Loucy (cell line): ENCODE results near the gene IQSEC1.

Experiments
- H2AFZ ChIP-seq: fragments of 200-600 bp; sonication (generic); 2 replicates; pipeline ENCODE4 v1.6.0; 2016; ENCODE audit warnings: antibody characterized with exemption, mild to moderate bottlenecking, low read length, moderate library complexity
- H3F3A ChIP-seq: fragments of 200-600 bp; 2 replicates; pipeline ENCODE4 v1.6.0; 2016; ENCODE audit warnings: antibody characterized with exemption, low read depth, mild to moderate bottlenecking
- H3K27me3 ChIP-seq: fragments of 200-600 bp; sonication (generic); 2 replicates; pipeline ENCODE4 v1.6.1; 2014; ENCODE audit warnings: low read length, mild to moderate bottlenecking; ENCODE audit not compliant: insufficient read depth, poor library complexity, severe bottlenecking
- H3K36me3 ChIP-seq: fragments of 200-600 bp; sonication (generic); 2 replicates; pipeline ENCODE4 v1.6.1; 2016; ENCODE audit warnings: low read length; ENCODE audit not compliant: insufficient read depth
- H3K4me1 ChIP-seq: fragments of 200-600 bp; sonication (generic); 2 replicates; pipeline ENCODE4 v1.5.1; 2014; ENCODE audit warnings: low read length, mild to moderate bottlenecking; ENCODE audit not compliant: insufficient read depth, poor library complexity, severe bottlenecking
- H3K4me2 ChIP-seq: fragments of 200-600 bp; sonication (generic); 2 replicates; pipeline ENCODE4 v1.6.0; 2014; ENCODE audit warnings: antibody characterized with exemption, low read length, low read depth, mild to moderate bottlenecking; ENCODE audit not compliant: poor library complexity, severe bottlenecking
- H3K4me3 ChIP-seq: fragments of 200-600 bp; sonication (generic); 2 replicates; pipeline ENCODE4 v1.5.1; 2014; ENCODE audit warnings: low read length, mild to moderate bottlenecking, mixed read lengths; ENCODE audit not compliant: poor library complexity, severe bottlenecking
- H3K79me2 ChIP-seq: fragments of 200-600 bp; sonication (generic); 2 replicates; pipeline ENCODE4 v1.6.1; 2014; ENCODE audit warnings: low read length; ENCODE audit not compliant: insufficient read depth
- H3K9ac ChIP-seq: fragments of 200-600 bp; sonication (generic); 2 replicates; pipeline ENCODE4 v1.6.0; 2014; ENCODE audit warnings: mild to moderate bottlenecking, low read depth, low read length, moderate library complexity; ENCODE audit not compliant: poor library complexity, severe bottlenecking
- H3K9me2 ChIP-seq: fragments of 200-600 bp; sonication (generic); replicated peaks from 2 replicates; pipeline ENCODE4 v1.6.1; 2016; ENCODE audit warnings: low read depth, low read length, mixed read lengths
- H3K9me3 ChIP-seq: fragments of 200-600 bp; sonication (generic); 2 replicates; pipeline ENCODE4 v1.6.1; 2014; ENCODE audit warnings: mild to moderate bottlenecking, antibody characterized with exemption, low read length, low read depth; ENCODE audit not compliant: insufficient read depth
- H4K20me1 ChIP-seq: fragments of 200-600 bp; sonication (generic); 2 replicates; pipeline ENCODE4 v1.6.0; 2014; ENCODE audit warnings: antibody characterized with exemption, low read length, mild to moderate bottlenecking; ENCODE audit not compliant: insufficient read depth, poor library complexity, severe bottlenecking
- EZH2phosphoT487 ChIP-seq: fragments of 200-600 bp; IDR thresholded peaks from 2 replicates; pipeline ENCODE4 v1.6.1; 2018; ENCODE audit warnings: antibody characterized with exemption, mild to moderate bottlenecking, moderate library complexity, borderline replicate concordance
- TF ChIP-seq, protein P1 (sequence below): fragments of 200-600 bp; sonication (generic); conservative IDR thresholded peaks from 2 replicates; pipeline ENCODE4 v1.5.1; 2014; ENCODE audit warnings: mild to moderate bottlenecking, antibody characterized with exemption, low read length

IQSEC1 gene

DNA sequence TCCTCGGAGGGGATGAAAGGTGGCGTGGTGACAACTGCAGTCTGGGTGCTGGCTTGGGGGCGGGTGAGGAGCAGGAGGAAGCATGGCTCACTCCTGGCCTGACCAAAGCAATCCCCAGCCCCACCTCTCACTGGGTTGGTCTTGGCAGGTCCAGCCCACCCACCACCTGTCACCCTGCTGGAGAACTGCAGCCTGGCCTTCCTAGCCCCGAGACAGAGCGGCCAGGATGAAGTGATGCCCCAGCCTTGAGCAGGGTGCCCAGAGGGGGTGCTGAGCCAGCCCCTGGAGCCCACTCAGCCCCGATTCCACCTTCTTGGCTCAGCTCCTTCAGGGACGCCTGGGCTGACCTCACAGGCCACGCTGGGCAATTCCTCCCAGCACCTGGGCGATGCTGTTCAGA lies 89.9 kb downstream of the IQSEC1 start:
- Histone ChIP-seq H3K4me3 (peak overlapping the region; percentile 62), H3K9me3 (no peaks in the 10 kb centered on the region), H3K79me2 (peaks cover 66% of the 10 kb centered on the region), H3K36me3 (no peaks in the 10 kb centered on the region; the same call in 1 of the 2 replicates), H3K9me2 (no peaks in the 10 kb centered on the region), H3K27me3 (no peaks in the 10 kb centered on the region), H3K9ac (peak overlapping the region; percentile 62), H4K20me1 (no peaks in the 10 kb centered on the region), H2AFZ (no peak overlapping the region), H3F3A (peaks cover 8% of the 10 kb centered on the region), H3K4me2 (peak overlapping the region; percentile 80), H3K4me1 (peaks cover 58% of the 10 kb centered on the region)
- TF ChIP-seq, protein P1, sequence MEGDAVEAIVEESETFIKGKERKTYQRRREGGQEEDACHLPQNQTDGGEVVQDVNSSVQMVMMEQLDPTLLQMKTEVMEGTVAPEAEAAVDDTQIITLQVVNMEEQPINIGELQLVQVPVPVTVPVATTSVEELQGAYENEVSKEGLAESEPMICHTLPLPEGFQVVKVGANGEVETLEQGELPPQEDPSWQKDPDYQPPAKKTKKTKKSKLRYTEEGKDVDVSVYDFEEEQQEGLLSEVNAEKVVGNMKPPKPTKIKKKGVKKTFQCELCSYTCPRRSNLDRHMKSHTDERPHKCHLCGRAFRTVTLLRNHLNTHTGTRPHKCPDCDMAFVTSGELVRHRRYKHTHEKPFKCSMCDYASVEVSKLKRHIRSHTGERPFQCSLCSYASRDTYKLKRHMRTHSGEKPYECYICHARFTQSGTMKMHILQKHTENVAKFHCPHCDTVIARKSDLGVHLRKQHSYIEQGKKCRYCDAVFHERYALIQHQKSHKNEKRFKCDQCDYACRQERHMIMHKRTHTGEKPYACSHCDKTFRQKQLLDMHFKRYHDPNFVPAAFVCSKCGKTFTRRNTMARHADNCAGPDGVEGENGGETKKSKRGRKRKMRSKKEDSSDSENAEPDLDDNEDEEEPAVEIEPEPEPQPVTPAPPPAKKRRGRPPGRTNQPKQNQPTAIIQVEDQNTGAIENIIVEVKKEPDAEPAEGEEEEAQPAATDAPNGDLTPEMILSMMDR, result no peak
- TF ChIP-seq EZH2phosphoT487, result no peak

DNA sequence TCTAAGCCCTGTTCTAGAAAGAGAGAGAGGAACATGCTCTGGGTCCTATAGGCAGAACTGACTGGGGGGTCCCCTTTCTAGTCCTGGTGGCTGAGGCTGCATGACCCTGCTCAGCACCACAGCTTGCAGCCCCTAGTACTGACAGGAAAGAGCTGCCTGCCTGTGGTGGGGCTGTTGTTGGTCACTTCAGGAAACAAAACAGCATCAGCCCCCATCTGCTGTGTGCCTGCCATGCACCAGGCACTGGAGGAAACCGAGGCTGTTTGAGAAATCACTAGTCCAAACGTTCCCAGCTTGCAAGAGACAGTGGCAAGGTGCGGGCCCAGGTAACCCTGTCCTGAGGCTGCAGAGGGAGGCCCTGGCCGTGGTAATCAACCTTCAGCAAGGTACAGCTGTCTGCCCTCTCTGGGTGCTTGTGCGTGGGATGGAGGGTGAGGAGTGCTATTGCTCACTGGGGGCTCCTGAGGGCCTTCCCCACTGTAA lies 90.6 kb downstream of the IQSEC1 start:
- H3K9ac ChIP-seq, result peak overlapping the region; percentile 62
- TF ChIP-seq EZH2phosphoT487, result no peak
- TF ChIP-seq, protein P1, result no peak
- peak overlapping the region; percentile 62 for H3K4me3 ChIP-seq
- no peaks in the 10 kb centered on the region for H3K9me2 ChIP-seq
- H3K79me2 ChIP-seq, result peaks cover 67% of the 10 kb centered on the region
- H3K4me1 ChIP-seq, result peaks cover 58% of the 10 kb centered on the region
- peak overlapping the region; percentile 80 for H3K4me2 ChIP-seq
- H3F3A ChIP-seq, result peaks cover 8% of the 10 kb centered on the region
- no peaks in the 10 kb centered on the region for H3K27me3 ChIP-seq
- H3K36me3 ChIP-seq, result no peaks in the 10 kb centered on the region; the same call in 1 of the 2 replicates
- H2AFZ ChIP-seq, result no peak overlapping the region
- no peaks in the 10 kb centered on the region for H3K9me3 ChIP-seq
- H4K20me1 ChIP-seq, result no peaks in the 10 kb centered on the region

DNA sequence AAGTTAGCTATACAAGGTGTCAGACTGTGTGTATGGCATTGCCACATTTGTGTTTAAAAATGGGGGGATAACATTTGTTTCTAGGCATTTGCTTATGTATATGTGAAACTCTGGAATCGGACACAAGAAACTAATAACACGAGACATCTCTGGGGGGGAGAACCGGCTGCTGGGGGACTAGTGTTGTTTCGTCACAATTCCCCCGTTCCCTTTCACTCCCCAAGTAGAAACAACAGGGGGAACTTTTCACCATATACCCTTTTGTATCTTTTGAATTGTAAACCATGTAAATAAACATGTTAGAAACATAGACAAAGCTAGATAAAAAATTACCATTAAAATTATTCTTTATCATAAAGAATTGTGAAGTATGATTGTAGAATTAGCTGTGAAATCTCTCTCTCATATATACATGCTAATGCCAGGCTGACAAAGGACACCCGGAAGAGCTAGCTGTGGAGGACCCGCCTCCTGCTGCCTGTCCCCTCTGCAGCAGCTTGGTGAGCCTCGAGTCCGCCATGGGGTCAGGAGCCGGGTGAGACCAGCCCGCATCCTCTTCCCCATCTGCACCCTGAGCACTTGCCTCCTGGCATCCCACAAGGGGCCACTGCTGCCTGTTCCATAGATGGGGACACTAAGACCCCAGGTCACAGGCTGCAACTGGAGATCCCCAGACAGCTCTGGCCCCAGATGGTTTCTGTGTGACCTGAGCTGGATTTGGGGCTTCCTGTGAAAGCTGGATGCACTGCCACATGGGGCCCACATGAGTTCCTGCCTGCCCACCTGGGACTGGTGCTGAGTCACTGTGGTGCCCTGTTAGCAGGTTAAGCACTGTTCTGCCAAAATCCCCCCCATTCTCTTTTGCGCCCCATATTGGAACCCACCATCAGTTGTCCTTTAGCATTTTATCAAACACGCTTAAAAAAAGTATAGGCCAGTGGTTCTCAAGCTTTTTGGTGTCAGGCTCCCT lies 91.6 kb downstream of the IQSEC1 start:
- Histone ChIP-seq H3F3A (peaks cover 8% of the 10 kb centered on the region), H3K4me3 (peak overlapping the region; percentile 62), H3K79me2 (peaks cover 61% of the 10 kb centered on the region), H3K9ac (peak overlapping the region; percentile 62), H3K9me3 (no peaks in the 10 kb centered on the region), H3K36me3 (no peaks in the 10 kb centered on the region; the same call in 1 of the 2 replicates), H3K27me3 (no peaks in the 10 kb centered on the region), H4K20me1 (no peaks in the 10 kb centered on the region), H3K4me2 (peak overlapping the region; percentile 80), H3K9me2 (no peaks in the 10 kb centered on the region), H2AFZ (no peak overlapping the region), H3K4me1 (peaks cover 58% of the 10 kb centered on the region)
- TF ChIP-seq, protein P1, result no peak
- TF ChIP-seq EZH2phosphoT487, result no peak
